ENCODE measurements around the gene ARCN1.

ARCN1 gene

DNA sequence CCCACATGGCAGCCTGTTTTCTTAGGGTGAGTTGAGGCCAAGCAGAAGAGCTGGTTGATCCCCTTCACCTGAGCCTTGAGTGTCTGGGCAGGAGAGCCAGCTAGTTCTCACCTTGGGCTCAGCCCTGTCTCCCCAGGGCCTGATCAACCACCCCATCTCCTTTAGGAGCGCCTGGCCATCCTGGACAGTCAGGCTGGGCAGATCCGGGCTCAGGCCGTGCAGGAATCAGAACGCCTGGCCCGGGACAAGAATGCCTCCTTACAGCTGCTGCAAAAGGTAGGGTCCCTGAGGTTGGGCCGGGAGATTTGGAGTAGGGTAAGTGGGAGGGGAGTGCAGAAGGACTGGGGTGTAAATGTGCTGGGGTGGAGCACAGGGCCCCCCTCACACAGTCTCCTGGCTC lies 66.5 kb downstream of the ARCN1 start:
- no peak for DNase-seq (ENCODE audit: low read depth)

DNA sequence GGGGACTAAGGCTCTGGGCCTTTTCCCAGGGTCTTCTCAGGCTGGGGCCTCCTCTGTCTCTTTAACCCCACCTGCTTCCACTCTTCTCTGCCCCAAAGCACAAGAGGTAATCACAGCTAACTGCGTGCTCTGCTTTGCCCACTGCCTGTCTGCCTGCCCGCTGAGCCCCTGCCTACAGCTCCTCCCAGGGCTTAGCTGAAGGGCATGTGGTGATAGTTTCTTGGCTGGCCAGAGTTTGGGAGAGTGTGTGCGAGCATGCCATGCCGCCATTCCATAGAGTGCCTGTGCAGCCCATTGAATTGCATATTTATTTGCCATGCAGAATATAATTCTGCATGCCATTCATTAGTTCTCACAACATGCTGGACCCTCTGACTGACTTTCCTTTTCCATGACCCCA lies 67.7 kb downstream of the ARCN1 start:
- no peak for DNase-seq (ENCODE audit: low read depth)

DNA sequence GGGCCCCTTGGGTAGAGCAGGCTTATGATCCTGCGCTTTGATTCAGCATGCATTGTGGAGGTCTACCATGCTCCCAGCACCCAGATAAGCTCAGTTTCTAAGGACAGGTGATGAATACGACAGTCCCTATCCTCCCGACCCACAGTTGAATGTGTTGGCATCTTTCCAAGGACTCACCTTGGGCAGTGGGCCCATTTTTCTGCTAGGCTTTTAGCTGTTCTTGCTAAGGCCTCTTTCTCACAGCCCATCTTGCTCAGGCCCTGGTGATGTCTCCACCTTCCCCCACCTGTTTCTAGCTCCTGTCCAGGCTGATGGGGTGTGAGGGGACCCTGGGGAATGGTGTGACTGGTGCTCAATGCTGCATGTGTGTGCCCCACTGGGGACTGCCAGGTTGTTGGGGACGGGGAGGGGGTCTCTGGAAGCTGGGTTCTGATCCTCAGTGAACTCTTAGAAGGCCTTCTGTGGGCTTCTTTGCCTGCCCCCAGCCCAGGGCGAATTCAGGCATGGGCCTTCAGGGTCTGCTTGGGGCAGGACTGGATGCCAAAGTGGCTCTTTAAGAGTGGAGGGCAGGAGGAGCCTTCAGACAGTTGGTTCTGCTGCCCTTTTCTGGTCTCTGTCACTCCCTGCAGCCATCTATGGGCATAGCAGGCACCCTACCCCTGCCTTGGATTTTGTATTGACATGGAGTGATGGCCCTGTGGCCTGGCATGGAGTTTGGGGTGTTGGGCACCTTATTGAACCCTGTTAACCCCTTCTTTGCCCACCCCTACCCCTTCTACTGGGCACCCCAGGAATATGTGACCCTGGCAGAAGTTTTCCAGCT lies 68.3 kb downstream of the ARCN1 start:
- DNase-seq (ENCODE audit: low read depth), result no peak

DNA sequence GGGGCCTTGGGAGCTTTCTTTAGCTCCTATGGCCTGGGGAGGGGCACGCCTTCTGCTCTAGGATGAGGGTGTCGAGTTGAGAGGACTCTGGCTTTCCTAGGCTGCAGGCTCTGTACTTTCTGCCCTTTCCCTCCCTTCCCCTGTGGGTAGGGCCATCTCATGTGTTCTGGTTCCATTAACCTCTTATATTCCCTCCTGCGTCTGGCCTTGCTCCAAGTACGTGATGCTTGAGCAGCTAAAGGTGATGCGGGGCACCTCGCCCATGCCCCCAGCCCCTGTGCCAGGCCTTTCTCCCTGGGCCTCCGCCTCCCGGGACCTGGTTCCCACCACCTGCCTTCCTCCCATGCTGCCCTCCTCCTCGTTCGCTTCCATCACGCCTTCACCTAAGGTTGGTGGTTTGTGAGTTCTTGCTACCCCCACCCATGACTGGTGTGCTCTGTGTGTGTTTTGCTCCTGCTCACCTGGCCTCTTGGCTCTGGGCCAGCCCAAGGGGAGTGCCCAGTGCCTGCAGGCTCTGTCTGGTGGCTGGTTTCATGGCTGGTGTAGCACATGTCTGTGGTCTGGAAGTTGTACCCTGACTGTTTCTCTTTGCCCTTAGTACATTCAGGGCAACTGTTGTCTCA lies 69.3 kb downstream of the ARCN1 start:
- DNase-seq (ENCODE audit: low read depth), result no peak

DNA sequence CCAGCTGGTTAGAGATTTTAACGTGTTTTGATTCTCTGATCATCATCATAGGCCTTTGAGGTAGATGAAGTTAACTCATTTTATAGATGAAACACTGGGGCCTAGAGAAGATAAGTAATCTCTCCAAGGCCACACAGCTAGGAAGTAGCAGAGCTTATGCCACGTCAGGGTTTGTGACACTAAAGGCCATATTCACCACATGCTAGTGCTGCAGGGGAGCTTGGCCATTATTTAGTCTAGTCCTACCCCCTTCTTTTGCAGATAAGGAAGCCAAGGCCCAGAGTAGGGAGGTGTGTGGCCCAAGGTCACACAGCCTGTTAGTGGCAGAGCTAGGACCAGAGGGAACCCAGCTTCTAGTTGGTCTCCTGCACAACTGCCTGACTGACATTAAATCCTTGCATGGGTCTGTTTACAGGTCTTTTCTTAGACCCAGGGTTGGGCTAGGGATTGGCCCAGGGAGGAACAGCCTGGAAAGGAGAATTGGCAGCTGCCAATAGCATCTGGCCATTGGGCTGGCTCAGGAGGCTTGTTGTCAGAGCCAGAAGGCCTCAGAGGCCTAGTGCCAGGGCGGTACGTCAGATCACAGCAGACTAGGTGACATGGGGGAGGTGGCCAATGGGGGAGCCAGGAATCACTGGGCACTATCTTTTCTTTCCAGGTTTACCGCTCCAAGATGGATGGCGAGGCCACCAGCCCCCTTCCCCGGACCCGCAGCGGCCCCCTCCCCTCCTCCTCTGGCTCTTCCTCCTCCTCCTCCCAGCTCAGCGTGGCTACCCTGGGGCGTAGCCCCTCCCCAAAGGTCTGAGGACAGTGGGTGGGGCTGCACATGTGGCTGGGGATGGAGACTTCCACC lies 71.2 kb downstream of the ARCN1 start:
- no peak for DNase-seq (ENCODE audit: low read depth)

DNA sequence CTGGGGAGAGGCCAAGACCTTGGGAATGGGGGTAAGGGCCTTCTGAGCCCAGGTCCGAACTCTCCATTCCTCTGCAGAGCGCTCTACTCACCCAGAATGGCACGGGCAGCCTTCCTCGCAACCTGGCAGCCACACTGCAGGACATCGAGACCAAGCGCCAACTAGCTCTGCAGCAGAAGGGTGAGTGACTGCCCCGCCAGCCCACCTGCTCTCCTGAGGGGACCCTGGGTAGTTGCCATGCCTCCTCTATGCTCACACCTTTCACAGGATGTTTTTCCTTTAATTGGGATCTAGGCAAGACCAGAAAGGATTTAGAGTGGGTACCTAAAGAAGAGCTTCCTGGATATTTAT lies 71.8 kb downstream of the ARCN1 start:
- no peak for DNase-seq (ENCODE audit: low read depth)

DNA sequence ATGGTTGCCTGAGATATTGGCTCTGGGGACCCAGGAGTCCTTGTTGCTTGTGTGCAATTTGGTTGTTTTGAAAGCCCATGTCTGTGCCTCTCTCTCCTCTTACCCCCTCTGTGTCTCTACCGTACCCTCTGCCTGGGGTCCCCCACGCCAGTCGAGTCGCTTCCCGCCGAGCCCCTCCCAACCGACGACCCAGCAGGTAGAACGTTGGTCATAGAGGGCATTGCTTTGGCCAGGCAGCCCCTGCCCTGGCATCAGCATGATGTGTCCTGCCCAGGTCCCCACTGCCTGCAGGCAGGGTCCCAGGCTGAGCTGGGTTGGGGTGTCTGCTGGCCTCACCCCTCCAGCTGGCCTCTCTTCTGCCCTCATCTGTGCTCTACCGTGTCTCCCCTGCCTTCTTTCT lies 72.3 kb downstream of the ARCN1 start:
- no peak for DNase-seq (ENCODE audit: low read depth)

DNA sequence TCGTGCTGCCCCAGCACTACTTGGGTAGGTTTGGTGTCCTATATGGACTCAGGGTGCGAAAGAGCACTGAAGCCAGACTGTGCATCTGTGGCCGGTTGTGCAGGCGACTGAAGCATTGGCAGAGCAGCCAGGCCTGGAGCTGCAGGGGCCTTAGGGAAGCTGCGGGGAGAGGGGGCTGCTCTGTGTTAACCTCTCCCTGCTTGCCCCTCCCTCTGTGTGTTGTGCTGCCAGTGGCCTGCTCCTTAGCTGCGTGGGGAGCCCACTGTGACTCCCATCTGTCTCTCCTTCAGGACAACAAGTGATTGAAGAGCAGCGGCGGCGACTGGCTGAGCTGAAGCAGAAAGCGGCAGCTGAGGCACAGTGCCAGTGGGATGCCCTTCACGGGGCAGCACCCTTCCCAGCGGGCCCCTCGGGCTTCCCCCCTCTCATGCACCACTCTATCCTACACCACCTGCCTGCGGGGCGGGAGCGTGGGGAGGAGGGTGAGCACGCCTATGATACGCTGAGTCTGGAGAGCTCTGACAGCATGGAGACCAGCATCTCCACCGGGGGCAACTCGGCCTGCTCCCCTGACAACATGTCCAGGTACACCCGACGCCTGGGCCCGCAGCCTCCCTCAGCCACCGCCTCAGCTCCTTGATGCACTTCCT lies 73.0 kb downstream of the ARCN1 start:
- no peak for DNase-seq (ENCODE audit: low read depth)

DNA sequence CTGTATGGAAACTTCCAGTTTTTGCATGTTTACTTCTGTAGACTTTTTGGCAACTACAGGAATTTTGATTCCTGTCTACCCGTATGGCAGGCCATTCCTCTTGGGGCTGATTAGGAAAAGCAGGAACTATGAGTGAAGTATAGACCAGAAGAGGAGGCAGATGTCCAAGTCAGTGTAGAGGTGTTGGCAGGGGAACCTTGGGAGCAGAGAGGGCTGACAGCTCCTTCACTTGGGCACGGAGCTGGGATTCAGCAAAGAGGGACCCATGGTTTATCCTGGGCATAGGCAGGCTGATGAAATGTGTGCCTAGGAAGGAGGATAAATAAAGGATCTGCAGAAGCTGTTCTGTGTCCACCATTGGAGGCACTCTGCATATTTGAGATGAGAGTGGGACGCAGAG lies 74.2 kb downstream of the ARCN1 start:
- no peak for DNase-seq (ENCODE audit: low read depth)

DNA sequence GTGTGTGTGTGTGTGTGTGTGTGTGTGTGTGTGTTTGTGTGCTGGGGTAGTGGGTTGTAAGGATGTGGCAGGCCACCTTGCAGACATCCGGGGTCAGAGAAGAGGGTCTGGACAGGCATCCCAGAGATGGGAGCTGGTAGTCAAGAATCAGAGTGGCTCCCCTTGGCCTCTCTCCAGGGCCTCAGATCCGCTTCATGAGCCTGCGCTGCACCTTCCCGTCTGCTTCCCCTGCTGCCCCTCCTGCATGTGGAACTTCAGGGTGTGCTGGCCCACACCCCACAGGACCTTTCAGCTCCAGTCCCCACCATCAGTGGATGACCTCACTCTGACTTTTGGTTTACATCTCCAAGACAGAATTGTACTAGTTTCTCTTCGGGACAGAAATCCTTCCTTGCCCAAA lies 76.1 kb downstream of the ARCN1 start:
- no peak for DNase-seq (ENCODE audit: low read depth)

DNA sequence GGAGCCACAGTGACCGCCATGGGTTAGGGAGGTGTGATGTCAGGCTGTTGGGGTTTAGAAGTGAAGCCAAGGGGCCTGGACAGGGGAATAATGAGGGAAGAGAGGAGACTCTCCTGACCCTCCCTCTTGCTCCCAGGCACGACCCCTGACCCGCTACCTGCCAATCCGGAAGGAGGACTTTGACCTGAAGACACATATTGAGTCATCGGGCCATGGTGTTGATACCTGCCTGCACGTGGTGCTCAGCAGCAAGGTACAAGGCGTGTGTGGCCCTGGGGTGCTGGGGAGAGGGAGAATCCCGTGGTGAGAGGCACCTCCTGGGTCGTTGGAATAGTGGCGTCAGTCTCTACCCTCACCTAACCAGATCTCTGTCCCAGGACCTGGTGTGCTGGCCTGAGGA lies 77.7 kb downstream of the ARCN1 start:
- no peak for DNase-seq (ENCODE audit: low read depth)

DNA sequence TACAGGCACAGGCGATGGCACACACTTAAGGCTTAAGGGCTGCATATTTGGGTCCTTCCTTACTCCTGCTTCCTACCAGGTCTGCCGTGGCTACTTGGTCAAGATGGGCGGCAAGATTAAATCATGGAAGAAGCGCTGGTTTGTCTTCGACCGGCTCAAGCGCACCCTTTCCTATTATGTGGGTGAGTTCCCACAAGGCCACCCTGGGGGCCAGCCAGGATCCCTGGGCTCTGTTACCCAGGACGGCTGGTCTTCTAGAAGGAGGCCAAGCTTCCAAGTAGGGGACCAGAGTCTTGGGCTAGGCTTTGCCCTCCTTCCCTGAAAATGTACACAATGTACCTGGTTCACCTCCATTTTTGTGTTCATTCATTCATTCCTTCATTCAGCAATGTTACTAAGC lies 78.2 kb downstream of the ARCN1 start:
- no peak for DNase-seq (ENCODE audit: low read depth)

DNA sequence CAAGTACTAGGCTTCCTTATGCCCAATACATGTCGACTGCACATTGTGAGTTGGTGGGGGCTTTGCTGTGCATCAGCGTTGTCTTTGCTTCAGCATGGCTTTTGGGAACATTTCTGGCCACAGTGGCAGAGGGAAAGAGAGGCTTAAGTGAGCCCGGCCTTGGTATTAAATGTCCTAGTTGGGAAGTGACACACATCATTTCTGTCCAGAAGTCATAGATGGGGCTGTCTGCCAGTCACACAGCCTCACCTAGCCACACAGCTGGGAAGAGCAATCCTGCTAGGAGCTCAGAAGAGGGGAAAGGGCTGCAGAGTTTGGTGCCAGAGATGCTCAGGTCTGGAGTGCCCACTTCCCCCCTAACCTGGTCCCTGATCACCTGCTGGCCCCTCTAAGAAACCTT lies 79.6 kb downstream of the ARCN1 start:
- DNase-seq (ENCODE audit: low read depth), result no peak
